ENCODE results near the gene ALPL.

GRCh38 chr1:21564521-21565095 lies 55.4 kb downstream of the ALPL start:
- TF ChIP-seq EP300 (IDR thresholded peaks at IDR 0.05) = no peak
- TF ChIP-seq, protein P1, sequence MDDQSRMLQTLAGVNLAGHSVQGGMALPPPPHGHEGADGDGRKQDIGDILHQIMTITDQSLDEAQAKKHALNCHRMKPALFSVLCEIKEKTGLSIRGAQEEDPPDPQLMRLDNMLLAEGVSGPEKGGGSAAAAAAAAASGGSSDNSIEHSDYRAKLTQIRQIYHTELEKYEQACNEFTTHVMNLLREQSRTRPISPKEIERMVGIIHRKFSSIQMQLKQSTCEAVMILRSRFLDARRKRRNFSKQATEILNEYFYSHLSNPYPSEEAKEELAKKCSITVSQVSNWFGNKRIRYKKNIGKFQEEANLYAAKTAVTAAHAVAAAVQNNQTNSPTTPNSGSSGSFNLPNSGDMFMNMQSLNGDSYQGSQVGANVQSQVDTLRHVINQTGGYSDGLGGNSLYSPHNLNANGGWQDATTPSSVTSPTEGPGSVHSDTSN (IDR thresholded peaks at IDR 0.05) = no peak
- TF ChIP-seq POLR2A (IDR thresholded peaks at IDR 0.05; ENCODE audit: low read length) = no peak
- TF ChIP-seq CHD4 (IDR thresholded peaks at IDR 0.05; ENCODE audit: borderline replicate concordance) = no peak
- no peak for TF ChIP-seq MYC (IDR thresholded peaks at IDR 0.05; ENCODE audit: borderline replicate concordance, low read length)
- no peak for TF ChIP-seq JUN (IDR thresholded peaks at IDR 0.05)
- no peak for TF ChIP-seq BHLHE40 (IDR thresholded peaks at IDR 0.05; ENCODE audit: low read depth, low read length)
- TF ChIP-seq HOXA7 (CRISPR knock-in tag; IDR thresholded peaks at IDR 0.05) = no peak
- TF ChIP-seq CTCF (IDR thresholded peaks at IDR 0.05) = no peak
- TF ChIP-seq, protein P2, sequence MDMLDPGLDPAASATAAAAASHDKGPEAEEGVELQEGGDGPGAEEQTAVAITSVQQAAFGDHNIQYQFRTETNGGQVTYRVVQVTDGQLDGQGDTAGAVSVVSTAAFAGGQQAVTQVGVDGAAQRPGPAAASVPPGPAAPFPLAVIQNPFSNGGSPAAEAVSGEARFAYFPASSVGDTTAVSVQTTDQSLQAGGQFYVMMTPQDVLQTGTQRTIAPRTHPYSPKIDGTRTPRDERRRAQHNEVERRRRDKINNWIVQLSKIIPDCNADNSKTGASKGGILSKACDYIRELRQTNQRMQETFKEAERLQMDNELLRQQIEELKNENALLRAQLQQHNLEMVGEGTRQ (IDR thresholded peaks at IDR 0.05) = no peak
- no peak for TF ChIP-seq RAD21 (conservative IDR thresholded peaks at IDR 0.05 in 1 of 2, IDR thresholded peaks at IDR 0.05 in 1 of 2)

Measured in A549 (cell line).